Astrocyte of the cerebellum (primary cell): ENCODE results near the gene LPAR2.
"Not testable (repeated sequence)": the region's sequence is repeated elsewhere in the genome, so short reads cannot be mapped to it uniquely, and the experiment has no call there.

Source experiments
- DNase-seq: peaks from one replicate; pipeline ENCODE4 v3.0.0-alpha.2; 2011; ENCODE audit warnings: low read depth
- H3K4me3 ChIP-seq: 2 replicates; pipeline ENCODE4 v1.5.1; 2011; ENCODE audit warnings: mild to moderate bottlenecking, low read depth, low read length, moderate library complexity
- CTCF ChIP-seq: IDR thresholded peaks from 2 replicates; pipeline ENCODE4 v1.5.1; 2012; ENCODE audit warnings: low read length, low read depth, moderate library complexity, mild to moderate bottlenecking; ENCODE audit errors: missing control alignments
- in situ Hi-C: cut with HindIII; loops from 2 replicates; pipeline ENCODE4 v1.10.0; 2017; ENCODE audit warnings: low sequenced_read_pairs

The LPAR2 gene

DNA sequence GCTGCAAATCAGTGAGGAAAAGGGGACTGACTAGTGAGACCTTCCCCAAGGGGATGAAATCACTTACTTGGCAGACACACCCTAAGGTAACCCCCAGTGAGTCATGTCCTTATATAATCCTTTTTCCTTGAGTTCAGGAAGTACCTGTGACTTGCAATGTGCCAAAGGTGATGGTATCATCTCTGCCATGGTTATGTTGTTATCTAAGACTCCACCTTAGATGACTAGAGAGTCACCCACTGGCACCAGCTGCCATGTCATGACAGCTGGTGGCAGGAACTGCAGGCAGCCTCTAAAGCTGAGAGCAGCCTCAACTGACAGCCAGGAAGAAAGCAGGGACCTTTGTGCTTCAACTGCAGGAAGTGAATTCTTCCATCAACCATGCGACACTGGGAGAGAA, 22.0 kb downstream of the LPAR2 start:
- H3K4me3 ChIP-seq = no peak overlapping the region
- no peak for TF ChIP-seq CTCF
- no peak for DNase-seq
- in situ Hi-C loops = no loop called here

DNA sequence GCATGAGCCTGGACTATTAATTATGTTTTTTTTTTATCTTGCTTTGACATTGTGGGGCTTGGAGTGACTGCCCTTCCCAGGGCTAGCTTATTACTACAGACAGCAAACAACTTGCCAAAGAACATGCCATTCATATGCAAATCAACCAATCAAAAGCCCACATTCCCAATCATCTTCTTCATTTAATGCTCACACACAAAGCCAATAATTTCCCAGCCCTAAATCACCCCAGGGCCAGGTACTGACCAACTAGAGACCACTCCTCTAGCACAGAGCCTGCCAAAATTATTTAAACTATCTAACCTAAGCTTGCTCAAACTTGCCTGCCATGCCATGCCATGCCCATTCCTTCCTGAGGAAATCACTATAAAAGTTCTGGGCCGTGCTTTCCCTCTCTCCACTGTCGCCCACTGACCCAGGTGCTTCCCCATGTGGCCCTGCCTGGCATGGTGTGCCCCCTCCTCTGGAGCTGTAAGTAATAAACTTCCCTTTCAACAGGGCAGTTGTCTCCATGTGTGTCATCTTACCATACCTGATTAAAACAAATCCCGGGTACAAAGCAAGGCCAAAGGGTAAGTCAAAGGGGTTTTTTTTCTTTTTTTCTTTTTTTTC, 25.2 kb downstream of the LPAR2 start:
- no peak overlapping the region for H3K4me3 ChIP-seq
- TF ChIP-seq CTCF = no peak
- DNase-seq = no peak
- in situ Hi-C loops = no loop called here

DNA sequence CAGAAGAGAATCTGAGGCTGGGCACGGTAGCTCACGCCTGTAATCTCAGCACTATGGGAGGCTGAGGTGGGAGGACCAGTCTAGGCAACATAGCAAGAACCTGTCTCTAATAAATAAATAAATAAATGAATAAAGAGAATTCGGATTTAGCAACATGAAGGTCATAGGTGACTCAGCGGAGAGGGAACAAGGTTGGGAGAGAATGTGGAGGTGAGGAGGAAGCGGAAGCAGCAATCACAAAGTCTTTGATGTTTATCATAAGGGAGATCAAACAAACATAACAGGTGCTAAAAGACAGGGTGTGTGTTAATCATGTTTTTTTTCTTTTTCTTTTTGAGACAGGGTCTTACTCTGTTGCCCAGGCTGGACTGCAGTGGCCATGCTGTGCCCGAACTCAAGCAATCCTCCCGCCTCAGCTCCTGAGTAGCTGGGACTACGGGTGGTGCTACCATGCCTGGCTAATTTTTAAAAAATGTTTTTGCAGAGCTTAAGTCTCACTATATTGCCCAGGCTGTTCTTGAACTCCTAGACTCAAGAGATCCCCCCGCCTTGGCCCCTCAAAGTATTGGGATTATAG, 25.8 kb downstream of the LPAR2 start:
- no peak for DNase-seq
- H3K4me3 ChIP-seq = no peak overlapping the region
- no peak for TF ChIP-seq CTCF
- in situ Hi-C loops = no loop called here

DNA sequence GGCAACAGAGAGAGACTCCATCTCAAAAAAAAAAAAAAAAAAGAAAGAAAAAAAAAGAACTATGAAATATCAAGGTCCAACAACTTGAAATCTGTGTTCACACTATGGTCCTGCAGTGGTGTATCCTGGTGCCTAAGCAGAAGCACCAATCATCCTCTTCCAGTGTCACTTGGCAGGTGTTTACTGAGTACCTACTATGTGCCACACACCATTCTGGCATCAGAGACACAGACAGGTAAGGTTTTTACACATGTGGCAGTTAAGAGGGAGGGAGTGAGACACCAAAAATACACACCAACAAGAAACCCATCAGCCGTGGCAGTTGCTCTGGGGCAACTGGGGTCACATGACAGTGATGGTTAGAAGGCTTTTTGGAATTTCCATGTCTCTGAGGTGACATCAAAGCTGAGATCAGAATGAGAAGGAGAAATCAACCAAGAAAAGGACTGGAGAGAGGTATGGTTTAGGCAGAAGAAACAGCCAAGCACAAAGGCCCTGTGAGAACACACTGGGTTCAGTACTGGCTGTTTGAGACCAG, 27.2 kb downstream of the LPAR2 start:
- TF ChIP-seq CTCF = no peak
- in situ Hi-C loops = no loop called here
- H3K4me3 ChIP-seq = no peak overlapping the region
- no peak for DNase-seq

DNA sequence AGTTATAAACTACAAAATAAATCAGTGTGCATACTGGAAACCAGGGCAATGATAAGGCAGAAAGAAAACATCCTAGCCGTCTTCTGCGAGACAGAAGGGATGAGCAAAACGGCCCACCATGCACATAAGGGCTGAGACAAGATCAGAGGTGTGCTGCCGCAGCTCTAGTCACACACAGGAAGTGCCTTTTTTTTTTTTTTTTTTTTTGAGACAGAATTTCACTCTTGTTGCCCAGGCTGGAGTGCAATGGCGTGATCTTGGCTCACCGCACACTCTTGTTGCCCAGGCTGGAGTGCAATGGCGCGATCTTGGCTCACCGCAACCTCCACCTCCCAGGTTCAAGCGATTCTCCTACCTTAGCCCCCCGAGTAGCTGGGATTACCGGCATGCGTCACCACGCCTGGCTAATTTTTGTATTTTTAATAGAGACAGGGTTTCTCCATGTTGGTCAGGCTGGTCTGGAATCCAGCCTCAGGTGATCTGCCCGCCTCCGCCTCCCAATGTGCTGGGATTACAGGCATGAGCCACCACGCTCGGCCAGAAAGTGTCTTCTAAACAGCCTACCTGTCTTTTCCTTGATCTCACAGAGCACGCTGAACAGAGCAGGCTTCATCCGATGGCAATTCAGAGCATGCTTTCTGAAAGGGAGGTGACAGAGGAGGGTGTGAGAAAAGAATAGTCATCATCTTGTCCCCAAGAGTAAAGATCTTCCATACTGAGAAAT, 29.1 kb downstream of the LPAR2 start:
- DNase-seq, H3K4me3 ChIP-seq, in situ Hi-C loops: not testable (repeated sequence)

DNA sequence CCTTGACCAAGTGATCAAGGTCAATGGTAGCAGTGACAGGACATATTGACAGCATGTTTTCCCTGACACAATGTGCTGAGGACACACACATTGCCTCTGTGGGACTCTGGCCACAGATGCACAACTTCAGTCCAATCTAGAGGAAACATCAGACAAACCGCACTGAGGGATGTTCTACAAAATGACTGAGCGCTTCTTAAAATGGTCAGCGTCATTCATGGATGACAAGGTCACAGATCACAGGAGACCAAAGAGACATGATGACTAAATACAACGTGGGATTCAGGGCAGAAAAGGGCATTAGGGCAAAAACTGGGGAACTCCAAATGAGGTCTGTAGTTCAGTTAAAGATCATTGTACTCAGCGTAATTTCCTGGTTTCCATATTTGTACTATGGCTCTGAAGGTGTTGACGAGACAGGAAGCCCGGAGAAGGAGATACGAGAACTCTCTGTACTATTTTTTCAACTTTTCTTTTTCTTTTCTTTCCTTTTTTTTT, 30.2 kb downstream of the LPAR2 start:
- no peak for DNase-seq
- in situ Hi-C loops = no loop called here
- no peak for TF ChIP-seq CTCF

More for the DNA sequence above, 30.2 kb downstream of the LPAR2 start:
- no peak overlapping the region for H3K4me3 ChIP-seq
